GM04503 (cell line): ENCODE data around the gene KRT40.

ENCODE experiments used
- DNase-seq: peaks from one replicate; pipeline ENCODE4 v3.0.0-alpha.2; 2012; ENCODE audit warnings: low read depth

KRT40 gene

DNA sequence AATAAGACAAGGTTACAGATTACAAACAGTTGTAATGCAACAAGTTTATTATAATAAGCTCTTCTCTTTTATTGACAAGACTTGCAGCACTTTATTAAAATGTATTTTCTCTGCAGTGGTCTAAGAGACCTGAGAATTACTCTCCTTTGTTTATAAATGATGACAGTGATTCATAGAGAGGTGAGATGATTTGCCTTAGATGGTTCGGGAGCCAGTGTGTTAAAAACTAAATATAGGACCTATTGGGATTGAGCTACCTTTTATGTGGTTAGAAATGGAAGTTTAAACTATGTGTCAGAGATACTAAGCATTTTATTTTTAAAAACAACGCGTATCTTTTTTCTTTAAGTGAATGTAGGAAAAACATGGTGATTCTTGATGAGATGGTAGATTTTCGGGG lies 12.7 kb upstream of the KRT40 start:
- DNase-seq = no peak

DNA sequence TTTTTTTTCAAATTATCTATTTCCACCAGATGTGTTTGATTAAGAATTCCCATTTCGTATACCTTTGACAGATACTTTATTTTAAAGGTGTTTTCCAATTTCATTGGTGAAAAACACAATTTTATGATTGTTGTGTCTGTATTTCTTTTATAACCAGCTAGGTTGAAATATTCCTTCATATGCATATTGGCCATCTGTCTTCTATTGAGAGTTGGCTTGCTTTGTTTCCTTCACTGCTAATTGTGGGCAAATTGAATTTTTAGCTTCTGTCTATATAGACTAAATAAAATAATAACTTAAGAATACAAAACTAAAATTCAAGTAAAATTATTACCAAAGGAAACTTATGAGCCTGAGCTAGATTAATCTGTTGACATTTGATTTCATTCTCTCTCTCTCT lies 11.0 kb upstream of the KRT40 start:
- no peak for DNase-seq

DNA sequence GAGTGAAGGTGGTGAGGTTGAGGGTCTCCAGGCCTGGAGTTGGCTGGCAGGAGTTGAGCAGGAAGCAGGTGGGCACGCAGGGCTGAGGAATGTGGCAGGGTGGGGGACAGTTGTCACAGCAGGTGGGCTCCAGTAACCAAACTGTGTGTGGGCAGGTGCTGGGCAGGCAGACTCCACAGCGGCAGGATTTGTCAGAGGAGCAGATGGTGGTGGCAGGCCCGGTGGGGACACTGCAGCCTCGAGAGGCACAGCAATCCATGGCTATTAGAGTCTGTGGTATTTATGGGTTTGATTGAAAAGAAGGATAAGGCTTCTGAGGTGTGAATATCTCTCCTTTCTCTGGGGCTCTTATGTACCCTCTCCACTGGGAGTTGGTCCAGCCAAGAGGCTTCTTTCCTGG lies 9.7 kb upstream of the KRT40 start, which contains the start of gene KRTAP3-3:
KRTAP3-3 (minus strand) TSS at position 326 of the 400 bp plus-strand sequence; CDS start at position 259, 67 bp downstream.
- no peak for DNase-seq

DNA sequence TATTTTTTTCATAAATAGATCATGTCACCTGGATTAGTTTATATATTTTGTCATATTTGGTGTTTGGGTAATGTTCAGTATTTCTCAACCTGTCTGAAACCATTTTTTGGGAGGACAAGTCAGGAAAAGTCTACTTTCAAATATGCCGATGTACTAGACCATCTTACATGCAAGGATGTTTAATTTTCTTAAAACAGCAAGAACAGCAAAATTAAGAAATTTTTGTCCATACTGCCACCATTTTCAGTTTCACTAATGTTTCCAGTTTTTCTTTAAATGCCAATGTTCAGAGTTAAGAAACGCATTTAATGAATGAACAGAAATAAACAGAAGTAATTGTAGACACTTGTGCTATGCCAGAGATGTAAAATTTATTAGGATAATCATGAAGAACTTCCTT lies 9.0 kb upstream of the KRT40 start:
- no peak for DNase-seq

DNA sequence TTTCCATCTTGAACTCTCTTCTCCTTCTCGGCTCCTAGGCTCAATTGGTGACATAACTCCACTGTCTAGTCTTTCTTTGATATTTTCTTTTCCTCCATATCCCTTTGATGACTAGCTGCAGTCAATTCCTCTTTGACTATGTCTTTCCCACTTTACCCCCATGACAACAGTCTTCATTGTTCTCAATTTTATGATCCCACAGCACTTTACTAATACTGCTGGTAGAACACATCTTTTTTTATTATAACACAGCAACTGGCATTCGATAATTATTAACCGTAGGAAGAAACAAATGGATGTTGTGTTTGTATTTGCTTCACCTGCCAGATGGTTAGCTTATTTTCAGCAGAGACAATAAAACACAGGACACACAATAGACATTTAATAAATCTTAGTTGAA lies 8.5 kb upstream of the KRT40 start:
- DNase-seq = no peak

DNA sequence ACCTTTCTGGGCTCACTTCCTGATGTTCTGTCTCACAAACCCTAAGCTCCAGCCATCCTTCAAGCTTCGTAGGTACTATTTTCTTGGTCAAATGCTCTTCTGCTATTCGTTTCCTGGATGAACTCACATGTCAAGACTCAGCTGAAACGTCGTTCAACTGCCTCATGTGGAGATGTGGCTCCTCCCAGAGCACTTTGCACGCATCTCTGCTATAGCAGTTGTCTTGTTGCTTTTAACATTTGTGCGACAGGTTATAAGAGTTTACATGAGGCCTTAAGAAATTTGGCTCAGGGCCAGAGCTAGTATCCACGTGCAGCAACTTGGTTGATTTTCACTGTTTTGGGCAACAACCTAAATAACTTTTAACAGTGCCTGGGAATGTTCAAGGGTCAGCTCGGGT lies 2.8 kb upstream of the KRT40 start:
- no peak for DNase-seq

DNA sequence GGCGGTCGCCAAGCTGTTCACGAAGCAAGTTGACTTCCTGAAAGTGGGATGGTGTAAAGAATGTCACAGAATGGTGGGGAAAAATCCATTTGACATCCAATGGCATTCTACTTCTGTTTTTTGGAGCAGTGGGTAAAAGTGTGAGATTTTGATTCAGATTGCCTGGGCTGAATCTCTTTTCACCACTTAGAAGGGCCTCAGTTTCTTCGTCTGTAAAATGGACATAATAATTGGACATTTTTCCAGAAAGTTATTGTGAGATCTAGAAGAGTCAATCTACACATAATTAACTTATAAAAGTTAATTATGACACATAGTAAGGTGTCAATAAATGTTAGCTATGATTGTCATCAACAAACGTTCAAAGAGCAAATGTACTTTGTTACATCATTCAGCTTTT lies 3.0 kb downstream of the KRT40 start:
- DNase-seq = no peak

DNA sequence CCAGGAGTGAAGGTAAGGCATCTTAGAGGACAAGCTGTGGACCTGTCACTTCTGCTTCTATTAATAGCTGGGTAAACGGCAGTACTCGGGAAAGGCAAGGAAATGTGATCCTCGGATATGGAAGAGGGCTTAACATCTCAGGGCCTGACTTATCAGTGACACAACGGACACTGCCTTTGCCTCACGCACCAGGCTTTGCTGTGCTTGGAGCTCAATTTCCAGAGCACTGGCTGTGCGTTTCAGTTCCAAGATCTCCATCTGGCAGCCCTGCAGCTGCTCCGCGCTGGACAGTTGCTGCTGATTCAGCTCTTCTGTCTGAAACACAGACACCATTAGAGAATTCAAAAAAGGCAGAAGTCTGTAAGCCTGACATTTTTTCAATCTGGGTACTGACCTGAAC lies 3.5 kb downstream of the KRT40 start:
- DNase-seq = no peak

DNA sequence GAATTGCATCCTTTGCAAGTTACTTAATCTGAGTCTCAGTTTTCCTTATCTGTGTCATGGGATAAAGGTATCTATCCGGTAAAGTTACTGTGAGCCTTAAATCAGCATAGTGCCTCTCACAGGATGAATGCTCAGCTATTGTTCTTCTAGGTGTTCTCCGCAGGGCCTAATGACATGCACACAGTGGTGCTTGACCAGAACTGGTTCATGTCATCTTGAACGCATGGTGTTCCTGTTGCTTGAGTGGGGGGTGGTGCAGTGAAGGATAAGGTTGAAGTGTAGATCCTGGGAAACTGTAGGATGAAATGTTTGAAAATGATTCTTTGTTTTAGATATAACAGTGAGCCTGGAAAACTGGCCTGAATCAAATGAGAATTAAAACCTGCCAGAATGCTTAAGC lies 4.0 kb downstream of the KRT40 start:
- no peak for DNase-seq

DNA sequence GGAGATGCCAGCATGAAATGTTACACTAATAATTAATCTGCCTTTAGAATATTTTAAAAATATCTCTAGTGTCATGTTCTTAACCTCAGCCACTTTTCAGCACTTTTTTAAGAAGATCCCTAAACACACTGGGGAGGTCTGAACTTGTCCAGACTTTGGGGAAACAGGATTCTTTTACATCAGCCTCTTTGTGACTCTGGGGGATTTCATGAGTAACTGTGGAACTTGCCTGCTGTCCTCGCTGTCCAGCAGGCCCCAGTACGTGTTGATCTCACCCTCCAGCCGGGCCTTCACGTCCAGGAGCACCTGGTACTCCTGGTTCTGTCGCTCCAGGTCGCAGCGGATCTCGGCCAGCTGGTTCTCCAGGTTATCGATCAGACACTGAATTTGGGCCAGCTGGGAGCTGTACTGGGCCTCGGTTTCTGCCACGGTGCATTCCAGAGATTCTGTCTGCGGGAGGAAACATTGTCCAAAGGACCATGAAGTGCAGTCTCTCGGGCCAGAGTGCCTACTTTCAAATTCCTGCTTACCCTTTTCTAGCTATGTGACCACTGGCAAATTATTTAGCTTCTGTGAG lies 5.5 kb downstream of the KRT40 start:
- no peak for DNase-seq

DNA sequence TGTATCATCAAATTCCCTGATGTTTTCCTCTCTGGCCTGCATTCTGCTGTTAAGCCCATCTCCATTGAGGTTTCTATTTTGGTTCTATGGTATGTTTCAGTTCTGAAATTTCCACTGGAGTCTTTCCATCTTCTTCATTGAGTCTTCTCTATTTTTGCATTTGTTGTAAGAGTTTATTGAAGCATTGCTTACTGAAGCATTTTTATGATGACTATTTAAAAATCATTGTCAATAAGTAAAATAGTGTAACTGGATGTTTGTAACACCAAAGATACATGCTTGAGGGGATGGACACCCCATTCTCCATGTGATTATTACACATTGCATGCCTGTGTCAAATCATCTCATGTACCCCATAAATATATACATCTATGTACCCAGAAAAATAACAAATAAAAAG lies 8.6 kb downstream of the KRT40 start:
- DNase-seq = no peak

DNA sequence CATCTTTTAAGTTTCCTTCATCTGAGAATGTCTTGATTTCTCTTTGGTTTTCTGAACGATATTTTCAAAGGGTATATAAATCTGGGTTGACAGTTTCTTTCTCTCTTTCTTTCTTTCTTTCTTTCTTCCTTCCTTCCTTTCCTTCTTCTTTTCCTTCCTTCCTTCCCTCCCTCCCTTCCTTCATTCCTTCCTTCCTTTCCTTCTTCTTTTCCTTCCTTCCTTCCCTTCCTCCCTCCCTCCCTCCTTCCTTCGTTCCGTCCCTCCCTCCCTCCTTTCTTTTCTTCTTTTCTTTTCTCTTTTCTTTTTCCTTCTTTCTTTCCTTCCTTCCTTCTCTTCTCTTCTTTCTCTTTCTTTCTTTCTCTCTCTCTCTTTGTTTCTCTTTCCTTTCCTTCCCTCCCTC lies 9.8 kb downstream of the KRT40 start:
- no peak for DNase-seq

DNA sequence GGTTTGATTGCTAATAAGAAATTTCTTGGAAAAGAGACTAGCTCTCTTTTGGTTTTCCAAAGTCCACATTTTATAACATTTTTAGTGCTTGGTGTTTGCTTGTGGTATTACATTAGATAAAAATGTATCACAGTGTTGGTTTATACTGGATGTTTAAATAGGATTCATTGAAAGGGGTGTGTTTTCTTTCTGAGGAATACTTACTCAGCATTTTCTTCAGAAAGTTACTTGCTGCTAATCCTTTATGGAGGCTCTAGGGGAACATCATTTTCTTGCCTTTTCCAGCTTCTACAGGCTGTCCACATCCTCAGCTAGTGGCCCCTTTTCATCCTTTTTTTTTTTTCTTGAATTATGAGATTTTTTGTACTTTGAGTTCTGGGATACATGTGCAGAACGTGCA lies 16.5 kb downstream of the KRT40 start:
- no peak for DNase-seq

DNA sequence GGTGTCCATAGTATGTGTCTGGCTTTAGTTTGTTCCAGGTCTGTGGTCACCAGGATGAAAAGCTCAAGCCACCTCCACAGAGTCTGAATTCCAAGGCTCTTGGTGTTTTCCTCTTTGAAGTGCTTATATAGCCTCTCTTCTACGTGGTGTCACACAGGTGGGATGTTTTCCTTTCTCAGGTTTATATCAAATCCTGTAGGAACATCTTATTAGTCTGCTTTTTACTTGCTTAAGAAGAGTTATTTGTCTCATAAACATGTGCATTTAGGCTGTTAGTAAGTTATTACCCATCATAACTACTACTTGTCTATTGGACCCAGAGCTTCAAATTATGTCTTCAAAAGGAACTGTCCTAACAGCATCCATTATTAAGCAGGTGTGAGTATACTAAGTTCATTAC lies 17.3 kb downstream of the KRT40 start, which contains the start of gene KRT39:
KRT39 (minus strand) TSS at position 101 of the 400 bp plus-strand sequence; CDS start at position 9, 92 bp downstream.
- no peak for DNase-seq

DNA sequence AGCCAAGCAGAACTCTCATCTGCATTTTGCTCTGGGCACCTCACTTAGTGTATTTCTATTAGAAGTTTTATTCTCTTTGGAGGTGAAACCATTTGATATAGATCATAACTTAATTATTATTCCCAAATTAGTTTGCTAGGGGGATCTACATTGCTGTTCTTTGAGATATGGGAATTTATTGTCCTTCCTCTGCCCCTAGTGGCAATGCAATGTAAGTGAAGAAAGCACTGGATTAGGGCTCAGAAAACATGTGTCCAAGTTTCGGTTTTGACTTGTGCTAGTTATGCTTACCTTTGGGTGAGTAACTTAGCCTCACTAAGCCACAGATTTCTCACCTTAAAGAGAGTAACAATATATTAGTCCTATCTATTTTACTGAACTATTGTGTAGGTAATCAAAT lies 20.3 kb downstream of the KRT40 start:
- no peak for DNase-seq

DNA sequence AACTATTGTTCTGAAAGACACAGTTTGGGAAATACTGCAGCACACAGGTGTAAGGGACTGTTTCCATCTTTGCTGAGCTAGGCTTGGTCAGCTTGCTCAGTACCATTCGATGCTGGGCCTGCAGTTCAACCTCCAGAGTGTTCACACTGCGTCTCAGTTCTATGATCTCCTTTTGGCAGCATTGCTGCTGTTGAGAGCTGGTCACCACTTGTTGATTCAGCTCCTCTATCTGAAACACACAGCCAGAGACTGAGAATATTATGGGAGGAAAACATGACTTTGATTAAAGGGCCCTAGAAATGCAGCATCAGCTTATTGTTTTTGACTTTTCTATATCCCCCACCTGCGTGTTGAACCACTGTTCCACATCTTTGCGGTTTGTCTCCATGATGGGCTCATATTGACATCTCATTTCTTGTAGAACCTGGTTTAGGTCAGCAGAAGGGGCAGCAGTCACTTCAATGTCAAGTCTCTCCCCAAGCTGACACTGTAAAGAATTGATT lies 22.0 kb downstream of the KRT40 start:
- DNase-seq = no peak

DNA sequence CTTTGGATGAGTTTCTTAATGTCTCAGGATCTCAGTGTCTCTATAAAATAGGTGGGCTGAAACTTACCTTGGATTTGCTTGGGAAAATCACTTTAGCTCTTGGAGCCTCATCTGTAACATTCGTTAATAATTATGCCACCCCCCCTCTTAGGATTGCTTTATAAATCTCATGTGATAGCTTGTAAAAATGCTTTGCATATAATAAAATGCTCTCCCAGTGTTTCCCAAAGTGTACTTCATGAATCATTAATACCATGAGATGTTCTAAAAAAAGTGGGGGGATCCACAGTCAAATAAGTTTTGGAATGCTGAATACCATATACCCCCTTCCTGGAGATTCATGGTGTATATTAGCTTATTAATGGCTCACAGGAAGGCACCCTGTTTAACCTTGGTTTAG lies 22.5 kb downstream of the KRT40 start:
- no peak for DNase-seq

DNA sequence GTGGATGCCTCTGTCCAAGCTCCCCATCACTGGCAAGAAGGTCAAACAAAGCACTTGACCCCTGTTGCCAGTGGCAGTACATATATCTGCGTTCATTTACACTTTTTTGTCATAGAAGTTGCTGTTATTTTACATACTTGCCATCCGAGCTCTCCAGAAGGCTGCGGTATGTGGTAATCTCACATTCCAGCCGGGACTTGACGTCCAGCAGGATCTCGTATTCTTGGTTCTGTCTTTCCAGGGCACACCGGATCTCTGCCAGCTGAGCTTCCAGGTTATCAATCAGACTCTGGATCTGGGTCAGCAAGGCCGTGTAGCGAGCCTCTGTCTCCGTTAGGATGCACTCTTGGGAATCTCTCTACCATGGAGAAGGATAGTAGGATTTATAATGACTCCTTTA lies 24.0 kb downstream of the KRT40 start:
- DNase-seq = no peak

DNA sequence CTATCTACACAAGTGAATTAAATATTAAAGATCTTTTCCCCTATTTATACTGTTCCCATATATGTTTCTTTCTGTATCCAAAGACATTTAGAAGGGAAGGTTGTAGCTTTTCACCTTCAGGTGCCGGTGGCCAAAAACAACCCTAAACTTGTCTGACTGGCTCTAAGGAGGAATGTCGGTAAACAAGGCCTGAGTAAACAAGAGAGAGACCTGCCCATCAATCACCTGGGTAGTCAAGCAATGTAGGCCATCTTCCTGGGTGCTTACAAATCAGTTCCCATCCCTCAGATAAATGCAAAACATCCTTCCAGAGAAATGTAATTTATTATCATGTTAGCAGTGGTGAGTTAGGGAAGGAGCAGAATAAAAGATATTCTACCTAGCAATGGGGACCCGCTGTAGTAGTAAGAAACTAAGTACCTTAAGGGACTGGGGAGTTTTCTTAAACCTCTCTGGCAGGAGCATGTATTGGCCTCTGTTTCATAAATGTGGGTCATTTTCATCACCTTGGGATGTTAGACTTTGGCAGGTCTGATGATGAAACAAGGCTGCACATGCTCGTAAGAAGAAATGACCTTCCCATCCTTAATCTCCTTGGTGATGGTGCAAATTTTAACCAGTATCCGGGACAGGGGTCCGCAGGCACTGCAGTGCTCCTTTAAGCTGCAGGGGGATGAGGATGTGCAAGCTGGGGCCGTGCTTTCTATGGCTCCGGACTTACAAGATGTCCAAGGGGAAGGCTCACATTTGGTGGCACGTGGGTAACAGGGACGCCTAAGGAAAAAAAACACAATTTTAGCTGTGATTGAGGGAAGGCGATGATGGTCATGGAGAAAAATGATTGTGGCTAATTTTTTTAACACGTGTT lies 25.8 kb downstream of the KRT40 start:
- no peak for DNase-seq

DNA sequence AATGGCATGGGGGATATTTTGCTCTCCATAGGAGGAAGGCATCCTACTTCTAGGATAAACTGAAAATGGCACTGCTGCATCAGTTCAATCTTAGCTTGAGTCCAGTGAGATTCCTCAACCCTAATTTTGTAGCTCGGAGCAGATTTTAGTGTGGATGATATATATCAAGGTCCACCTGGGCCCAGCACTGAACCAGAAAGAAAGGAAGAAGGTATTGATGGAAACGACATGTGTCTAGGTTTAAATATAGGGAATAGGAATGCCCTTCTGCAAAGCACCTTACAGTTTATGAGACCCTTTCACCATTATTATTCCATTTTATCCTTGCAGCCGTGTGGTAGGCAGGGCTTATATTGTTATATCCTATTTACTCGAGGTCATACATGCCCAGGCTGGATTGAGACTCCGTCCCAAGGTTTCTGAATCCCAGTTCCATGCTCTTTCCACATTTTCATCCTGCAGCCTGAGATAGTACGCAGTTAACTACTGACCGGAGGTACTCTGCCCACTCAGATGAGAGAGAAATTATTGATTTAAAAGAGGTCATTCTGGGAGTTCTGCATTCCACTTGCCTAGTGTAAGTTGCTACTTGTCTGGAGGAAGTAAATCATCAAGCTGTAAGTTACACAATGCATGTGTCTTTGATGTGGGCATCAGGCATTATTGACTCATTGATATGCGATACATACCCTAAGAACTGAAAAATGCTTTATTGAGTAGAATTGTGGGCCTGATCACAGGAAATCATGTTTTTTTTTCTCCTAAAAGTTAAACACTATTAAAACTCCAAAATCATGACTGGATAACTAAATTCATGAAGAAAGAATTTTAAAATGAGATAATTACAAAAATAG lies 27.5 kb downstream of the KRT40 start:
- peak; percentile 90 for DNase-seq

DNA sequence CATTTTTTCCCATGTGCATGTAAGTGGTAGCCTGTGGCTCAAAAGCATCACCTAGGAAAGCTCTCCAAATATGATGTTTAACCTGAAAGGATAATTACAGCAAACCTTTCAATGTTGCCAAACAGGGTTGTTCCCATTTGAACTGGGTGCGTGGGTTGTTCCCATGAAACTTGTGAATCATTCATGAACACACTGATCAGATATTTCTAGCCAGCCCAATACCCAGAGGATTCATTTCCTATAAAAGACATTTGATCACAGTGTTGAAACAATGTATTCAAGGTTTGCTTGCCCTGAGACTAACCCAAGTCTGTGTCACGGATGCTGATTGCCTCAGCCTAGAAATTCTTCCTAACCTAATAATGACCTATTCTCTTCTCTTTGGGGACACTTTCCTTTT lies 30.2 kb downstream of the KRT40 start:
- peak; percentile 69 for DNase-seq

DNA sequence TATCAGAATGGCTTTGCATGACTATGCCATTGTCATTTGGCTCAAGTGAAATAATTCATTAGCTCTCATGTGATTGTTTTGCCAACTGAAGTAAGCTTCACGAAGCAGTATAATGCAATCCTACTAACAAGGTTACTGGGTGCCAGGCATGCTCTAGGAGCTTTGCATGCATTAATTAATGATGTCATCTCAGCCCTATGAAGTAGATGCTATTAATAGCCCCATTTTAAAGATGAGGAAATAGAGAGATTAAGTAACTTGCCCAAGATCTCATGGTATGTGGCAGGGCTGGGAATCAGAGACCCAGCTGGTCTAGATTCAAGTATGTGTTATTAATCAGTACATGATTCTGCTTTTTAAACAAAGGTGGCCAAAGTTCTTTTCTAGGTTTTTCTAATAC lies 31.5 kb downstream of the KRT40 start:
- peak; percentile 91 for DNase-seq

DNA sequence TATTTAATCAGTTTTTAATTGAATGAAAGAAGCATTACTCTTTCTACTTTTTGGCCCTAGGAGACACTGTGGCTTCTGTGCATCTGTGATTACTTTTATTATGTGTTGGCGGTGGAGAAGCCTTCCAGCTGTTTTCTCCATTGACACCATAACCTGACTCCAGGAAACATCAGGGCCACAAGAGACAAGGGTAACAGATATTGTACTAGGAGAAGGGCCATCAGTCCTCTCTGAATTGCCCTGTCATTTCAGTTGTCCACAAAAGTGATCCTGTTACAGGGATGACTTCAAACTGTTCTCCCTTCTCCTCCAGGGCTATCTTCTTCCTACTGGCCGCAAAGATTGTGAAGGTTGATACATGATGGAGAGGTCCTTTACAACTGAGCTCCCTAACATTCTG lies 32.0 kb downstream of the KRT40 start:
- DNase-seq = no peak
